BLaER1 treated with 17β-estradiol and CSF1 and Interleukin-3, amounts not matched to agents 10 nM and 100 nM (cell line): ENCODE results near the gene TAF7L.

Experiments used
- H3K27ac ChIP-seq, 11 experiments: shearing (Covaris generic); formaldehyde crosslinking; 2 replicates each; pipeline ENCODE4 v1.8.1; 2022
- H3K27me3 ChIP-seq, 11 experiments: shearing (Covaris generic); formaldehyde crosslinking; 2 replicates each; pipeline ENCODE4 v1.8.1; 2022
- H3K36me3 ChIP-seq, 11 experiments: shearing (Covaris generic); formaldehyde crosslinking; 2 replicates each; pipeline ENCODE4 v1.8.1; 2022
- H3K4me1 ChIP-seq, 10 experiments: shearing (Covaris generic); formaldehyde crosslinking; 2 replicates each; pipeline ENCODE4 v1.8.1; 2022
- H3K4me2 ChIP-seq, 11 experiments: shearing (Covaris generic); formaldehyde crosslinking; 2 replicates each; pipeline ENCODE4 v1.8.1; 2022
- H3K4me3 ChIP-seq, 10 experiments: shearing (Covaris generic); formaldehyde crosslinking; 2 replicates each; pipeline ENCODE4 v1.8.1; 2022
- H3K9ac ChIP-seq, 11 experiments: shearing (Covaris generic); formaldehyde crosslinking; 2 replicates each; pipeline ENCODE4 v1.8.1; 2022
- H3K9me3 ChIP-seq, 11 experiments: shearing (Covaris generic); formaldehyde crosslinking; replicated peaks in 1 of 11; 2 replicates each; pipeline ENCODE4 v1.8.1; 2022
- H4K20me1 ChIP-seq, 11 experiments: shearing (Covaris generic); formaldehyde crosslinking; 2 replicates each; pipeline ENCODE4 v1.8.1; 2022
- Cebpa-rat ChIP-seq, 11 experiments: shearing (Covaris generic); IDR thresholded peaks; 2 replicates each; pipeline ENCODE4 v1.8.1; 2022

The TAF7L gene

DNA sequence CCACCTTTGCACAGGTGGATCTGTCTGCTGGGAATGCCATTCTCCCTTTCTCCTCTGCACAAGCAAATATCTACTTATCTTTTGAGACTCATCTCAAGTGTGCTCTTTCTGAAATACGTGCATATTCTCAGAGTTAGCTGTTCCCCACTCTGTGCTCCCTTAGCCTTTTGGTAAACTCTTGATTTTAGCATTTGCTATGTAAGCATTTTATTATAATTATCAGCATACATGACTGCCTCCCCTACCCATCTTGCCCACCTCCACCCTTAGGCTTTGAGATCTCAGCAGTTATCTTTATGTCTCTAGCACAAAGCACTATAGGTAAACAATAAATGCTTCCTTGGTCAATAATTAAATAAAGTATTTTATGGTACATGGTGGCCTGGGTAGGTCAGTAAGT is 60.1 kb downstream of the TAF7L start:
- no peak for TF ChIP-seq Cebpa-rat (IDR thresholded peaks at IDR 0.05)
- H4K20me1 ChIP-seq, result no peaks in the 10 kb centered on the region
- H3K27ac ChIP-seq, result no peak overlapping the region
- no peaks in the 10 kb centered on the region for H3K9me3 ChIP-seq
- no peaks in the 10 kb centered on the region for H3K36me3 ChIP-seq
- H3K4me1 ChIP-seq, result peaks cover 0 to 6% (median 0%) of the 10 kb centered on the region in 10 experiments; a peak in 2 of 20 replicates
- no peaks in the 10 kb centered on the region for H3K27me3 ChIP-seq
- no peak overlapping the region for H3K4me3 ChIP-seq
- no peak overlapping the region for H3K4me2 ChIP-seq
- H3K9ac ChIP-seq, result no peak overlapping the region

DNA sequence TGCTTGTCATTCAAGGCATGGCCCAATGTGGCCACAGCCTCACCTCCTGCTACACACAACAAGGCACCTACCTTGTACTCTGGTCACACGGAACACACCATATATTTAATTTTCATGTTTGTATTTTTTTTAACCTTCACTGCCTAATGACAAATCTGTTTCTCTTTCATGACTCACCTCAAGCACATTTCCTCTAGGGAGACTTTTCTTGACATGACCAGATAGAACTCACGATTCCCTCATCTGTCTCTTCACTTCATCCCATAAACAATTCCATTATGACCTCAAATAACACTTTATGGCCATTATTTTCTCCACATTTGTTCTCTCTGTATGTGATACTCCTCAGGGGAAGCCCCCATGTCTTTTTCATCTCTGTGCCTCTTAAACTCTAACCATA is 60.5 kb downstream of the TAF7L start:
- Histone ChIP-seq H3K4me2 (no peak overlapping the region), H3K36me3 (no peaks in the 10 kb centered on the region), H3K4me1 (peaks cover 0 to 6% (median 0%) of the 10 kb centered on the region in 10 experiments; a peak in 2 of 20 replicates), H3K9me3 (no peaks in the 10 kb centered on the region), H3K27ac (no peak overlapping the region), H3K4me3 (no peak overlapping the region), H3K9ac (no peak overlapping the region), H4K20me1 (no peaks in the 10 kb centered on the region), H3K27me3 (no peaks in the 10 kb centered on the region)
- TF ChIP-seq Cebpa-rat (IDR thresholded peaks at IDR 0.05), result no peak

- no peaks in the 10 kb centered on the region for H4K20me1 ChIP-seq
- no peak overlapping the region for H3K4me2 ChIP-seq
- H3K9me3 ChIP-seq, result no peaks in the 10 kb centered on the region
- peaks cover 0 to 6% (median 0%) of the 10 kb centered on the region in 10 experiments; a peak in 2 of 20 replicates for H3K4me1 ChIP-seq
- no peaks in the 10 kb centered on the region for H3K27me3 ChIP-seq
- TF ChIP-seq Cebpa-rat (IDR thresholded peaks at IDR 0.05), result no peak
- no peaks in the 10 kb centered on the region for H3K36me3 ChIP-seq
- no peak overlapping the region for H3K9ac ChIP-seq
- no peak overlapping the region for H3K4me3 ChIP-seq
- no peak overlapping the region for H3K27ac ChIP-seq
Measured at GRCh38 chrX:101229170-101229569, 62.0 kb downstream of the TAF7L start.

DNA sequence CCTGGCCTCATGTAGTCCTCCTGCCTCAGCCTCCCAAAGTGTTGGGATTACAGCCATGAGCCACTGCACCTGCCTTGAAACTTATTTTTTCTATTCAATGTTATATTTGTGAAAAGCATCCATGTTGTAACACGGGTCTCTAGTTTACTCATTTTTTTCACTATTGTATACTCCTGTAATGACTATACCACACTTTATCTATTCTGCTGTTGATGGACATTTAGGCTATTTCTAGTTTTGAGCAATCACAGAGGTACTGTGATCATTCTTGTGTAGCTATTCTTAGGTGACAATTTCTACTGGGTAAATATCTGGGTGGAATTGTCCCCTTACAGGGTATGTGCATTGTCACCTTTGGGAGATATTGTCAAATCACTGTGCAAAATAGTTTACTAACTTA is 67.9 kb downstream of the TAF7L start:
- H3K4me2 ChIP-seq, result no peak overlapping the region
- no peak overlapping the region for H3K4me3 ChIP-seq
- H3K27me3 ChIP-seq, result no peaks in the 10 kb centered on the region
- H3K9me3 ChIP-seq, result no peaks in the 10 kb centered on the region
- H3K4me1 ChIP-seq, result peaks cover 0 to 16% (median 9%) of the 10 kb centered on the region in 10 experiments; a peak in 10 of 20 replicates
- H3K9ac ChIP-seq, result no peak overlapping the region
- H3K36me3 ChIP-seq, result no peaks in the 10 kb centered on the region
- TF ChIP-seq Cebpa-rat (IDR thresholded peaks at IDR 0.05), result no peak
- no peak overlapping the region for H3K27ac ChIP-seq
- H4K20me1 ChIP-seq, result no peaks in the 10 kb centered on the region

GRCh38 chrX:101220662-101221260 is 70.4 kb downstream of the TAF7L start:
- Histone ChIP-seq H3K27me3 (no peaks in the 10 kb centered on the region), H3K4me1 (peaks cover 0 to 13% (median 9%) of the 10 kb centered on the region in 10 experiments; a peak in 9 of 20 replicates), H3K27ac (no peak overlapping the region), H4K20me1 (no peaks in the 10 kb centered on the region), H3K9ac (no peak overlapping the region), H3K4me3 (no peak overlapping the region), H3K9me3 (no peaks in the 10 kb centered on the region), H3K4me2 (peak overlapping the region in 7 of 11 experiments; percentile 10 to 58 (median 31); a peak in 11 of 22 replicates), H3K36me3 (no peaks in the 10 kb centered on the region)
- TF ChIP-seq Cebpa-rat (IDR thresholded peaks at IDR 0.05), result no peak

- H3K36me3 ChIP-seq, result no peaks in the 10 kb centered on the region
- H4K20me1 ChIP-seq, result no peaks in the 10 kb centered on the region
- H3K27ac ChIP-seq, result no peak overlapping the region; a peak in 1 of 22 replicates
- TF ChIP-seq Cebpa-rat (IDR thresholded peaks at IDR 0.05), result no peak
- H3K4me3 ChIP-seq, result no peak overlapping the region
- no peaks in the 10 kb centered on the region for H3K27me3 ChIP-seq
- H3K4me2 ChIP-seq, result peak overlapping the region in 9 of 11 experiments; percentile 0 to 58 (median 31); a peak in 15 of 22 replicates
- peak overlapping the region in 1 of 11 experiments; percentile 36; a peak in 3 of 22 replicates for H3K9ac ChIP-seq
- H3K9me3 ChIP-seq, result no peaks in the 10 kb centered on the region
- peaks cover 0 to 13% (median 9%) of the 10 kb centered on the region in 10 experiments; a peak in 9 of 20 replicates for H3K4me1 ChIP-seq
Measured at GRCh38 chrX:101219864-101220346, 71.2 kb downstream of the TAF7L start.

DNA sequence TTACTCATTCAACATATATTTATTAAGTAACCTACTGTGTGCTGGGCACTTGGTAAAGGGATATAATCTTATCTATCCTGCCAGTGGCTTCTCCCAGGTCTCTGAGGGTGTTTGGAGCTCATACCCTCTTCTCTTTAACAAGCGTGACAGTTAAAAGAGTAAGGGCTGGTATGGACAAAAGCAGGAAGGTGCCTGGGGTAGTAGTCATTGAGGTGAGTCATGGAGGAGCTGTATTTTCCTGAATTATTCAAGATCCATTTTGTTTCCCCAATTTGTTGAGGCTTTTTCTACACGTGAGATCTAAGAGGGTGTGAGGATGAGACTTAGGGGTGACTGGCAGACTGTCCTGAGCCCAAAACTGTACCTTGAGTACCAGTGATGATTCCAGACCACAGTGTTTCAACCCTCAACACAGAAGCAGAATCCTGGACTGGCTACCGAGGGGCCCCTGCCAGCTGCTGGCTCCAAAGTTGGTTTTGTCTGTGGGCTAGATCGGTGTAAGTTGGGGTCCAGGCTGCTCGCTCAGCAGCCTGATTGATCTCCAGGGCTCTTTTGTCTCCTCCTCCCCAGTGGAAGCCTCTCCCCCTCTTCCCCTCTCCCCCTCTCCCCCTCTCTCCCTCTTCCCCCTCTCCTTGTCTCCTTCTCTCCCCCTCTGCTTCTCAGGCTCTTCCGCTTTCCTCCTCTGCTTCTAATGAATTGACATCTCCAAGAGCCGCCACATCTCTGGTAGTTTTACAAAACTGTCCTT is 71.8 kb downstream of the TAF7L start, which contains the start of gene DRP2:
Gene DRP2, plus strand, starts transcription at position 671 of the 748 bp plus-strand sequence. CDS start 11,862 bp downstream, outside the sequence.
- Histone ChIP-seq H3K36me3 (no peaks in the 10 kb centered on the region), H3K4me3 (no peak within 1 kb of the TSS), H3K9me3 (no peaks in the 10 kb centered on the region), H3K9ac (peak within 1 kb of the TSS in 1 of 11 experiments; percentile 36; a peak in 3 of 22 replicates), H3K4me1 (peaks cover 0 to 13% (median 9%) of the 10 kb centered on the region in 10 experiments; a peak in 9 of 20 replicates), H3K27ac (no peak within 1 kb of the TSS; a peak in 1 of 22 replicates), H3K27me3 (no peaks in the 10 kb centered on the region), H3K4me2 (peak within 1 kb of the TSS in 9 of 11 experiments; percentile 0 to 58 (median 31); a peak in 15 of 22 replicates), H4K20me1 (no peaks in the 10 kb centered on the region)
- TF ChIP-seq Cebpa-rat (IDR thresholded peaks at IDR 0.05), result no peak
